ENCODE measurements around the gene PLB1. TPM values are rescaled to one million over a fixed set of nuclear protein-coding genes. Genes with fewer than 3 reads are reported as not detected.

The PLB1 gene
- total RNA-seq, 1 experiment from 2014 or later, result 0.44 TPM

GRCh38 chr2:28449488-28450395 is 46.1 kb upstream of the PLB1 start (continued):
- TF ChIP-seq, protein P1, sequence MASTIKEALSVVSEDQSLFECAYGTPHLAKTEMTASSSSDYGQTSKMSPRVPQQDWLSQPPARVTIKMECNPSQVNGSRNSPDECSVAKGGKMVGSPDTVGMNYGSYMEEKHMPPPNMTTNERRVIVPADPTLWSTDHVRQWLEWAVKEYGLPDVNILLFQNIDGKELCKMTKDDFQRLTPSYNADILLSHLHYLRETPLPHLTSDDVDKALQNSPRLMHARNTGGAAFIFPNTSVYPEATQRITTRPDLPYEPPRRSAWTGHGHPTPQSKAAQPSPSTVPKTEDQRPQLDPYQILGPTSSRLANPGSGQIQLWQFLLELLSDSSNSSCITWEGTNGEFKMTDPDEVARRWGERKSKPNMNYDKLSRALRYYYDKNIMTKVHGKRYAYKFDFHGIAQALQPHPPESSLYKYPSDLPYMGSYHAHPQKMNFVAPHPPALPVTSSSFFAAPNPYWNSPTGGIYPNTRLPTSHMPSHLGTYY (CRISPR knock-in tag; IDR thresholded peaks at IDR 0.05), result no peak
- TF ChIP-seq HMGA2 (CRISPR knock-in tag; IDR thresholded peaks at IDR 0.05) (no peak), SMAD4 (CRISPR knock-in tag; IDR thresholded peaks at IDR 0.05) (no peak), NFYB (CRISPR knock-in tag; conservative IDR thresholded peaks at IDR 0.05; ENCODE audit: low read depth) (no peak), MAX (CRISPR knock-in tag; IDR thresholded peaks at IDR 0.05) (no peak)
- TF ChIP-seq, protein P2, sequence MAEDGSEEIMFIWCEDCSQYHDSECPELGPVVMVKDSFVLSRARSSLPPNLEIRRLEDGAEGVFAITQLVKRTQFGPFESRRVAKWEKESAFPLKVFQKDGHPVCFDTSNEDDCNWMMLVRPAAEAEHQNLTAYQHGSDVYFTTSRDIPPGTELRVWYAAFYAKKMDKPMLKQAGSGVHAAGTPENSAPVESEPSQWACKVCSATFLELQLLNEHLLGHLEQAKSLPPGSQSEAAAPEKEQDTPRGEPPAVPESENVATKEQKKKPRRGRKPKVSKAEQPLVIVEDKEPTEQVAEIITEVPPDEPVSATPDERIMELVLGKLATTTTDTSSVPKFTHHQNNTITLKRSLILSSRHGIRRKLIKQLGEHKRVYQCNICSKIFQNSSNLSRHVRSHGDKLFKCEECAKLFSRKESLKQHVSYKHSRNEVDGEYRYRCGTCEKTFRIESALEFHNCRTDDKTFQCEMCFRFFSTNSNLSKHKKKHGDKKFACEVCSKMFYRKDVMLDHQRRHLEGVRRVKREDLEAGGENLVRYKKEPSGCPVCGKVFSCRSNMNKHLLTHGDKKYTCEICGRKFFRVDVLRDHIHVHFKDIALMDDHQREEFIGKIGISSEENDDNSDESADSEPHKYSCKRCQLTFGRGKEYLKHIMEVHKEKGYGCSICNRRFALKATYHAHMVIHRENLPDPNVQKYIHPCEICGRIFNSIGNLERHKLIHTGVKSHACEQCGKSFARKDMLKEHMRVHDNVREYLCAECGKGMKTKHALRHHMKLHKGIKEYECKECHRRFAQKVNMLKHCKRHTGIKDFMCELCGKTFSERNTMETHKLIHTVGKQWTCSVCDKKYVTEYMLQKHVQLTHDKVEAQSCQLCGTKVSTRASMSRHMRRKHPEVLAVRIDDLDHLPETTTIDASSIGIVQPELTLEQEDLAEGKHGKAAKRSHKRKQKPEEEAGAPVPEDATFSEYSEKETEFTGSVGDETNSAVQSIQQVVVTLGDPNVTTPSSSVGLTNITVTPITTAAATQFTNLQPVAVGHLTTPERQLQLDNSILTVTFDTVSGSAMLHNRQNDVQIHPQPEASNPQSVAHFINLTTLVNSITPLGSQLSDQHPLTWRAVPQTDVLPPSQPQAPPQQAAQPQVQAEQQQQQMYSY (CRISPR knock-in tag; IDR thresholded peaks at IDR 0.05), result no peak

DNA sequence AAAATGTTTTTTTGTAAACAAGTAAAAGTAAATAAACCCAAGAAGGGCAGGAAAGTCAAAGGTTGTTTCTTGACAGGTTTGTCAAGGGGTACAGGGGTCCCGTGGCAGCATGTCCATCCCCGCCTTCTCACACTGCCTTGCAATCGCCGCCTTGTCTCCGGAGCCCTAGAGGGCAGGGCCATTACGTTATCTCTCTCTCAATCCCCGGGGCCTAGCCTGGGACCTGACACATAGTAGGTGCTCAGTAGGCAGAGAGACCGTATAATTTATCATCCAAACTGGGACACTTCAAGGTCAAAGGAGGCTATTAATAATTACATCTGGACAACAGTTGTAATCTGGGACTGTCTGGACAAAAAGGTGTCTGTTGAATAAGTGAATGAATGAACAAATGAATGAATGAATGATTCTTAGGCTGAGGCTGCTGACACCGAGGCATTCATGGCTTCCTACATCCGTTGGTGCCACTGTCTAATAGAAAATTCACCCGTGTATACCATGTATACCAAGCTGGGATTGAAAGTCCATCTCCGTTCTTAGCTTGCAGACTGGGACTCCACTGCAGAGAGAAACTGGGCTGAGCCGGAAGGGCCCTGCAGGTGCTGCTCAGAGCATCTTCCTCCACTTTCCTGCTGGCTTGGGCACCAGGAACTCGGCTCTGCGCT is 44.8 kb upstream of the PLB1 start:
- Mint-ChIP-seq H3K36me3 (no peaks in the 10 kb centered on the region), H3K27ac (no peak overlapping the region), H3K9me3 (no peaks in the 10 kb centered on the region), H3K27me3 (ENCODE audit: low read depth) (peaks cover 4% of the 10 kb centered on the region; the same call in 1 of the 2 replicates), H3K4me3 (no peak overlapping the region), H3K4me1 (peaks cover 4% of the 10 kb centered on the region; the same call in 1 of the 2 replicates)
- no peak for DNase-seq (ENCODE audit: low spot score)
- ChIA-PET CTCF (no interaction called here), POLR2A (no interaction called here)
- TF ChIP-seq GABPB1 (CRISPR knock-in tag; IDR thresholded peaks at IDR 0.05) (no peak), ZNF263 (CRISPR knock-in tag; IDR thresholded peaks at IDR 0.05; ENCODE audit: low read depth) (no peak), ETV6 (CRISPR knock-in tag; IDR thresholded peaks at IDR 0.05) (no peak), NFATC4 (CRISPR knock-in tag; IDR thresholded peaks at IDR 0.05) (no peak), NR3C1 (CRISPR knock-in tag; conservative IDR thresholded peaks at IDR 0.05; ENCODE audit: low read depth) (no peak), RORB (CRISPR knock-in tag; IDR thresholded peaks at IDR 0.05) (no peak), TCF7 (CRISPR knock-in tag; IDR thresholded peaks at IDR 0.05; ENCODE audit: low read depth) (no peak), FOXP1 (CRISPR knock-in tag; IDR thresholded peaks at IDR 0.05; ENCODE audit: borderline replicate concordance) (no peak)
- TF ChIP-seq, protein P3, sequence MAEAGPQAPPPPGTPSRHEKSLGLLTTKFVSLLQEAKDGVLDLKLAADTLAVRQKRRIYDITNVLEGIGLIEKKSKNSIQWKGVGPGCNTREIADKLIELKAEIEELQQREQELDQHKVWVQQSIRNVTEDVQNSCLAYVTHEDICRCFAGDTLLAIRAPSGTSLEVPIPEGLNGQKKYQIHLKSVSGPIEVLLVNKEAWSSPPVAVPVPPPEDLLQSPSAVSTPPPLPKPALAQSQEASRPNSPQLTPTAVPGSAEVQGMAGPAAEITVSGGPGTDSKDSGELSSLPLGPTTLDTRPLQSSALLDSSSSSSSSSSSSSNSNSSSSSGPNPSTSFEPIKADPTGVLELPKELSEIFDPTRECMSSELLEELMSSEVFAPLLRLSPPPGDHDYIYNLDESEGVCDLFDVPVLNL (CRISPR knock-in tag; IDR thresholded peaks at IDR 0.05; ENCODE audit: borderline replicate concordance, low read depth), result no peak
- TF ChIP-seq, protein P1 (CRISPR knock-in tag; IDR thresholded peaks at IDR 0.05), result no peak
- no peak for ATAC-seq
